A549 (cell line): ENCODE results near the gene KANSL1. TPM values are rescaled to one million over a fixed set of nuclear protein-coding genes. Genes with fewer than 3 reads are reported as not detected.

Experiments
- ATAC-seq, 2 experiments: fragments of 200-7000 bp in 1 of 2; fragments of >200 bp in 1 of 2; cut with Nextera tagmentation in 1 of 2; cut with Tn5 transposase in 1 of 2; 3 replicates each; pipeline versions ENCODE4 v1.8.0 to v1.9.1; 2018 to 2020; ENCODE audit warnings: mild to moderate bottlenecking in 1 of 2, moderate library complexity in 1 of 2
- CTCF ChIA-PET: fragments of 300-600 bp; sonication (Branson Sonifier 250); formaldehyde crosslinking; extraction: SDS; loops from one replicate; lab custom pipeline; 2021; ENCODE audit warnings: antibody characterized with exemption, inconsistent platforms; lab: Yijun Ruan, JAX
- POLR2A ChIA-PET: fragments of 350-600 bp; formaldehyde crosslinking; extraction: SDS; loops from one replicate; lab custom pipeline; 2021; ENCODE audit warnings: antibody characterized with exemption, inconsistent platforms; lab: Yijun Ruan, JAX
- DNase-seq, 2 experiments: peaks; one replicate each; pipeline versions ENCODE4 v3.0.0 to v3.0.0-alpha.2; 2011 to 2016; ENCODE audit warnings: low read depth in 1 of 2, low spot score in 1 of 2
- FAIRE-seq: peaks from 2 replicates; lab custom pipeline; 2011; peaks lifted over from hg19 to GRCh38; lab: Jason Lieb, UNC
- H3K27ac ChIP-seq, 2 experiments: fragments of >200 bp; sonication (Bioruptor Twin); formaldehyde crosslinking; 3 replicates each; pipeline ENCODE4 v1.5.1; 2016 to 2017
- H3K4me1 ChIP-seq: fragments of >200 bp; sonication (Bioruptor Twin); formaldehyde crosslinking; 3 replicates; pipeline ENCODE4 v1.6.1; 2016
- H3K4me2 ChIP-seq: fragments of >200 bp; sonication (Bioruptor Twin); formaldehyde crosslinking; 3 replicates; pipeline ENCODE4 v1.6.1; 2016
- H3K4me3 ChIP-seq: fragments of >200 bp; sonication (Bioruptor Twin); formaldehyde crosslinking; 3 replicates; pipeline ENCODE4 v1.5.1; 2016
- H3K9me3 ChIP-seq: fragments of >200 bp; sonication (Bioruptor Twin); formaldehyde crosslinking; 3 replicates; pipeline ENCODE4 v1.6.1; 2016
- BHLHE40 ChIP-seq: IDR thresholded peaks from 2 replicates; pipeline ENCODE4 v1.6.1; 2012; ENCODE audit warnings: low read depth, low read length, inconsistent platforms
- CBX8 ChIP-seq: fragments of 200-600 bp; sonication (generic); IDR thresholded peaks from 2 replicates; pipeline ENCODE4 v1.6.1; 2016
- CEBPB ChIP-seq, 2 experiments: fragments of >200 bp in 1 of 2; sonication (Bioruptor Twin) in 1 of 2; formaldehyde crosslinking in 1 of 2; IDR thresholded peaks; 2 replicates each; pipeline ENCODE4 v1.6.1; 2012 to 2016
- CHD2 ChIP-seq: fragments of 150-350 bp; IDR thresholded peaks from 2 replicates; pipeline ENCODE4 v1.6.1; 2014; ENCODE audit warnings: low read length; ENCODE audit not compliant: partially characterized antibody
- CTCF ChIP-seq: fragments of >200 bp; sonication (Bioruptor Twin); formaldehyde crosslinking; IDR thresholded peaks from 3 replicates; pipeline ENCODE4 v1.5.1; 2016
- E2F6 ChIP-seq: IDR thresholded peaks from 2 replicates; pipeline ENCODE4 v1.6.1; 2012; ENCODE audit warnings: low read depth, borderline replicate concordance
- EHF ChIP-seq: fragments of 250-450 bp; sonication (Bioruptor Pico); IDR thresholded peaks from 2 replicates; pipeline ENCODE4 v1.5.0; 2020; ENCODE audit warnings: mild to moderate bottlenecking
- FOSL2 ChIP-seq, 2 experiments: fragments of 450-650 bp in 1 of 2; fragments of >200 bp in 1 of 2; sonication (Bioruptor Twin) in 1 of 2; formaldehyde crosslinking; IDR thresholded peaks; 2 replicates each; pipeline versions ENCODE4 v1.5.0 to v1.6.1; 2016 to 2020; ENCODE audit warnings: mild to moderate bottlenecking in 1 of 2, moderate library complexity in 1 of 2
- HOXA7 ChIP-seq: fragments of 250-450 bp; sonication (Bioruptor Pico); IDR thresholded peaks from 2 replicates; pipeline ENCODE4 v1.5.0; 2020; ENCODE audit warnings: mild to moderate bottlenecking, moderate library complexity
- JUNB ChIP-seq: fragments of >200 bp; sonication (Bioruptor Twin); formaldehyde crosslinking; IDR thresholded peaks from 2 replicates; pipeline ENCODE4 v1.6.1; 2016
- KDM1A ChIP-seq: fragments of 200-600 bp; sonication (generic); IDR thresholded peaks from 2 replicates; pipeline ENCODE4 v1.6.1; 2016; ENCODE audit warnings: low read depth, mild to moderate bottlenecking
- MAFK ChIP-seq: fragments of 450-650 bp; IDR thresholded peaks from 2 replicates; pipeline ENCODE4 v1.6.1; 2014; ENCODE audit not compliant: partially characterized antibody
- NFE2L2 ChIP-seq: fragments of 150-350 bp; conservative IDR thresholded peaks from 2 replicates; pipeline ENCODE4 v1.6.1; 2014; ENCODE audit warnings: low read length
- NPAS2 ChIP-seq: fragments of 250-450 bp; sonication (Bioruptor Pico); IDR thresholded peaks from 2 replicates; pipeline ENCODE4 v1.8.0; 2022; ENCODE audit warnings: mild to moderate bottlenecking, moderate library complexity, borderline replicate concordance
- POLR2AphosphoS2 ChIP-seq: conservative IDR thresholded peaks from 2 replicates; pipeline ENCODE4 v1.6.1; 2012; ENCODE audit warnings: low read length, improper control_type of control experiment, inconsistent platforms
- REST ChIP-seq: fragments of 200-600 bp; sonication (generic); IDR thresholded peaks from 2 replicates; pipeline ENCODE4 v1.6.1; 2016; ENCODE audit warnings: antibody characterized with exemption, mild to moderate bottlenecking, moderate library complexity
- SMC3 ChIP-seq: fragments of >200 bp; sonication (Bioruptor Twin); formaldehyde crosslinking; IDR thresholded peaks from 3 replicates; pipeline ENCODE4 v1.6.1; 2018; ENCODE audit warnings: inconsistent platforms
- whole genome bisulfite sequencing: methylation state at CpG from one replicate; pipeline ENCODE4 v1.1.6; 2017; ENCODE audit errors: missing lambda C conversion rate; 5-methylcytosine and 5-hydroxymethylcytosine counted together
- polyA plus RNA-seq, 4 experiments: library from polyadenylated mRNA; depleted of rRNA in 3 of 4; stranded (reverse); fragments of >200 nt; fragmentation: RNase III in 1 of 4; extraction: RNeasy Plus Mini Kit Qiagen cat#74134 plus additional on column Dnase treatment in 1 of 4; gene quantifications; 2 replicates in 3 of 4; 3 replicates in 1 of 4; pipeline ENCODE4 v1.2.3, GENCODE V29; 2011 to 2017
- TF ChIP-seq, protein P1 (sequence below): fragments of >200 bp; sonication (Bioruptor Twin); formaldehyde crosslinking; IDR thresholded peaks from 2 replicates; pipeline ENCODE4 v1.6.1; 2016

The KANSL1 gene
- polyA plus RNA-seq, 2 of the 4 experiments (the other 2 are of a cell fraction), result 22.6 to 27.9 TPM

DNA sequence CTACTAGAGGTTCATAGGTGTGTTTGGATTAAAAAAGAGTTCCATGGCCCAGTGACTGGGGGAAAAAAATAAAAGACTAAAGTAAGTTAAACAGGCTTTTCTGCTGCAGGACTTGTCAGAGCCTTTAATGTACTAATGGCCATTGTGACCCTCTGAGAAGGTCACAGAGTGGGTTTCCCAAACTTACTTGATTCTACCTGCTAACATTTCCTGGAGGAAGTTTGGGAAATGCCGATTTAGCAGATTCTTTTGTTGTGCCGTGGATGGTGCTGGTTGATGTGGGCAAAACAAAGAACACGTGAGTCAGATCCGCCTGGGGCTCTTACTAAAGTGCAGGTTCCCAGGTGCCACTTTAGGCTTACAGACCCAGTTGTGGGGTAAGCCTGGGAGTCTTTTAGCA, 207.8 kb downstream of the KANSL1 start:
- DNase-seq (no peak), ATAC-seq (no peak), FAIRE-seq (no peak)
- Histone ChIP-seq H3K4me2 (no peak overlapping the region), H3K27ac (no peak overlapping the region), H3K9me3 (no peaks in the 10 kb centered on the region), H3K4me1 (no peaks in the 10 kb centered on the region), H3K4me3 (no peak overlapping the region)
- TF ChIP-seq MAFK, result peak; percentile 92
- no peak for TF ChIP-seq HOXA7 (CRISPR knock-in tag)
- ChIA-PET CTCF (interaction anchor here (2.3 kb wide), 1 partner anchor 17 kb away, joined by 9 read pairs; no protein-coding TSS in a partner anchor), POLR2A (no interaction called here)
- WGBS, result 74% methylated on average over 4 of the region's 4 CpGs

GRCh38 chr17:45984368-45984767, 208.9 kb downstream of the KANSL1 start:
- DNase-seq (no peak), FAIRE-seq (no peak), ATAC-seq (no peak)
- no peak overlapping the region for H3K27ac ChIP-seq
- no peak overlapping the region for H3K4me3 ChIP-seq
- WGBS, result 69% methylated on average over 5 of the region's 5 CpGs
- H3K4me1 ChIP-seq, result no peaks in the 10 kb centered on the region
- CTCF ChIA-PET, result interaction anchor here (1.1 to 2.3 kb wide), 3 partner anchors 8 to 18 kb away, joined by 3 to 9 read pairs (median 6); no protein-coding TSS in a partner anchor
- no peak overlapping the region for H3K4me2 ChIP-seq
- TF ChIP-seq NPAS2 (CRISPR knock-in tag), result no peak
- TF ChIP-seq KDM1A, result no peak
- TF ChIP-seq SMC3, result no peak
- TF ChIP-seq EHF, result no peak
- TF ChIP-seq JUNB, result no peak
- no peak for TF ChIP-seq CTCF
- TF ChIP-seq CBX8, result no peak
- no peak for TF ChIP-seq POLR2AphosphoS2
- no peak for TF ChIP-seq NFE2L2
- TF ChIP-seq, protein P1, sequence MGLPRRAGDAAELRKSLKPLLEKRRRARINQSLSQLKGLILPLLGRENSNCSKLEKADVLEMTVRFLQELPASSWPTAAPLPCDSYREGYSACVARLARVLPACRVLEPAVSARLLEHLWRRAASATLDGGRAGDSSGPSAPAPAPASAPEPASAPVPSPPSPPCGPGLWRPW, result no peak
- no peak for TF ChIP-seq BHLHE40
- no peak for TF ChIP-seq CHD2
- no peak for TF ChIP-seq CEBPB (IDR thresholded peaks at IDR 0.05)
- no peak for TF ChIP-seq REST
- TF ChIP-seq E2F6, result no peak
- TF ChIP-seq, all 56 proteins: peak for 0
- no peaks in the 10 kb centered on the region for H3K9me3 ChIP-seq
- POLR2A ChIA-PET, result no interaction called here

- Histone ChIP-seq H3K4me2 (no peak overlapping the region), H3K4me1 (no peaks in the 10 kb centered on the region), H3K27ac (no peak overlapping the region), H3K4me3 (no peak overlapping the region), H3K9me3 (no peaks in the 10 kb centered on the region)
- DNase-seq (no peak), ATAC-seq (no peak; a peak in 1 of 6 replicates), FAIRE-seq (no peak)
- ChIA-PET POLR2A (no interaction called here), CTCF (interaction anchor here (1.1 to 2.3 kb wide), 3 partner anchors 8 to 18 kb away, joined by 3 to 9 read pairs (median 6); no protein-coding TSS in a partner anchor)
- TF ChIP-seq FOSL2 (IDR thresholded peaks at IDR 0.05) (no peak), FOSL2 (CRISPR knock-in tag; IDR thresholded peaks at IDR 0.05) (no peak), SMC3 (no peak)
- 71% methylated on average over 31 of the region's 31 CpGs for WGBS
Observed at GRCh38 chr17:45983614-45984310, 209.5 kb downstream of the KANSL1 start.
